Stimulated activated CD4-positive, alpha-beta T cell treated with anti-CD3 and anti-CD28 coated beads, Interleukin-4, amount 100 ng/mL, for 4 hours (primary cell): ENCODE data around the gene TICAM1.
"Not testable (repeated sequence)": the region's sequence is repeated elsewhere in the genome, so short reads cannot be mapped to it uniquely, and the experiment has no call there.

Experiments
- DNase-seq, 2 experiments: peaks; one replicate each; pipeline ENCODE4 v3.0.0-alpha.2; 2020

Gene TICAM1

DNA sequence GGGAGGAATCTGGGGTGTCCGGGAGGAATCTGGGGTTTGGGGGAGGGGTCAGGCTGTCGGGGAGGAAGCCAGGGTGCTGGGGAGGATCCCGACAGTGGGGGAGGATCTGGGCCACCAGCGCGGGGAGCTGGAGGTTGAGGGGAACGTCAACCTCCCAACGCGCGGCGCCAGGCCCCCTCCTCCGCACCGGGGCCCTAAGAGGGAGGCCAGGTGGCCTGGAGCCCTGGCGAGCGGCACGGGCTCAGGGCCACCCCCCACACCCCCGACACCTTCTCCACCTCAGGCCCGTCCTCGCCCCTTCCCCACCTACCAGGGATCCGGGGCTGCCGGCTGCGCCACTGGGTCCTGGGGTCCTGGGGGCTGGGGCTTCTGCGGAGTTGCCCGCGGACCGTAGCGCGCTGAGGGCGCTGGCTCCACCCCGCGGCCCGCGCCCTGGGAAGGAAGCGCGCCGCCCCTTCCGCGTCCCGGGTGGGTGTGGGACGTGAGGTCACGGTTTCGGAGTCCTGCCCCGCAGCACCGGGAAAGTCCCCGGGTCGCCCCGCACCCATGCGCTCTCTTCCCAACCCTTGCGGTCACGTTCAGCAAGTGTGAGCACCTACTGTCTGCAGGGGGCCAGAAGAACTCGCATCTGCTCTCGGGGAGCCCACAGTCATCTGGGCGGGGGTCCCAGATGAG, at the start of gene TICAM1:
Gene TICAM1 (minus strand): TSS at position 409 of the 675 bp plus-strand sequence. CDS start 13,335 bp downstream, outside the sequence.
- DNase-seq, result peak; percentile 81 to 88

- DNase-seq, result no peak
Measured at GRCh38 chr19:4879041-4879440, 47.5 kb upstream of the TICAM1 start.

GRCh38 chr19:4878491-4878968, 47.0 kb upstream of the TICAM1 start:
- no peak for DNase-seq

DNA sequence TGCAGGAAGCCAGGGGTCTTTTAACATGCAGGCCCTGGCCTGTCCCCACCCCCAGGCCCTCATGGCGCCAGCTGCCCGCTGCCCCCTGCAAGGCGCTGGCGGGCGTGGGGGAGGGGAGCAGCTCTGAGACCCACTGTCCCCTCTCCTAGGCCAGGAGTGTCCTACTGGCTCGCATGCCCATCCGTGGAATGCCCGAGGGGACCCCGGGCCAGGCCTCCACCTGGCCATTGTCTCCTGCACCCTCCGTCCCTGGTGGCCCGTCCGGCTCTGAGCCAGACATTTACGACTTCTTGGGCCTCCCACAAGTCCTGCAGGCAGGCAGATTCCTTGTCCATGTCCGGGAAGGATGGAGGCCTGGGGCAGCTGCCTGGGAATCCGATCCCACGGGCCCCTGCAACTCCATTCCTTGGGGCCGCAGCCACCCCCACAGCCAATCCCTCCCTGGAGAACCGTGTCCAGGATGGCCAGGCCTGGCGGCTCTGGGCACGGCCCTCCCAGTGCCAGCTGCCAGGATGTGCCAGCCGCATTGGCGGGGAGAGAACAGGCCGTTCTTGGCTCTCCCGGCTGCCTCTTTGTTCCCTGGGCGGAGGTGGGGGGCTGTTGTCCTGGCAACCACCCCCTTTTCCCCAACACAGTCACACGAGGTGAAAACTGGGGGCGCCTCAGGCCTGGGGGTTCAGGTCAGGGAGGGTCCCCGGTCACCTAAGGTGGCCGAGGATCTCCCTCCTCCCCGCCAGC, 46.4 kb upstream of the TICAM1 start:
- no peak for DNase-seq

DNA sequence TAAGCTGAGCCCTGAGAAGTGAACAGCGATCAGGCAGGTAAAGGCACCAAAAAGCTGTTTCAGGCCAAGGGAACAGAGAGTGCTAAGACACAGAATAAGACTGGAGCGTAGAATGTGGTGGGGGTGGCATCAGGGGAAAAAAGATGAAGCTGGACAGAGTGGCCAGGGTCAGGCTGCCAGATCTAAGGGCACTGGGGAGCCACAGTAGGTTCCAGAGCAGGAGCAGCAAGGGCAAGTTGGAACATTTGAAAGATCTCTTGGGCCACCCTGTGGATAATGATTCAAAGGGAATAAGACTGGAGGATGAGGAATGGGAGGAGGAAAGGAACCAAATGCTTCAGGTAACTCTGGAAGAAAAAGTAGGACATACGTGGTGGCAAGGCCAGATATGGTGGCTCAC, 42.4 kb upstream of the TICAM1 start:
- DNase-seq, result no peak

- no peak for DNase-seq
Measured at GRCh38 chr19:4871711-4872110, 40.2 kb upstream of the TICAM1 start.

GRCh38 chr19:4870025-4870700, 38.7 kb upstream of the TICAM1 start:
- peak in 1 of 2 experiments; percentile 16 for DNase-seq

- no peak for DNase-seq
Measured at GRCh38 chr19:4868286-4868834, 36.8 kb upstream of the TICAM1 start.

GRCh38 chr19:4867534-4868285, 36.2 kb upstream of the TICAM1 start, which contains the start of gene PLIN3:
Gene PLIN3 (minus strand): TSS chr19:4867667. CDS start chr19:4861394, 6,273 bp downstream.
- DNase-seq, result peak; percentile 87 to 96

- DNase-seq, result peak; percentile 51 to 75
Measured at GRCh38 chr19:4866595-4867424, 35.3 kb upstream of the TICAM1 start.

DNA sequence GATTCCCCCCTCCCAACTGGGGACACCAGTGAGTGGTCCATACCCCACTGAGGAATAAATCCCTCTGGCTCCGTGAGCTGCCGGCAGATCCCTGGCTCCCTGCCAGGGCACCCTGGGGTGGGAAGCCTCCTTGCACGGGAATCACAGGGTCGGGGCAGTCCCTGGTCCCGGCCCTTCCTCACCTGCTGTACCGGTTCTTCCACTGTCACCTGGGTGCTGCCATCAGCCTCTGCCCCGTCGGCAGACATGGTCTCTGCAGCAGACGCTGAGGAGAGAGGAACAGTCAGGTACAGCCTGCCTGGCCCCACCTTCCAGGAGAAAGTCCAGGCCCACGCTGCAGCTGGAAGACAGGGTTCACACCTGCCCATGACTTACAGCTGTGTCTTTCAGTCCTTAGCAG, 29.6 kb upstream of the TICAM1 start:
- no peak for DNase-seq

DNA sequence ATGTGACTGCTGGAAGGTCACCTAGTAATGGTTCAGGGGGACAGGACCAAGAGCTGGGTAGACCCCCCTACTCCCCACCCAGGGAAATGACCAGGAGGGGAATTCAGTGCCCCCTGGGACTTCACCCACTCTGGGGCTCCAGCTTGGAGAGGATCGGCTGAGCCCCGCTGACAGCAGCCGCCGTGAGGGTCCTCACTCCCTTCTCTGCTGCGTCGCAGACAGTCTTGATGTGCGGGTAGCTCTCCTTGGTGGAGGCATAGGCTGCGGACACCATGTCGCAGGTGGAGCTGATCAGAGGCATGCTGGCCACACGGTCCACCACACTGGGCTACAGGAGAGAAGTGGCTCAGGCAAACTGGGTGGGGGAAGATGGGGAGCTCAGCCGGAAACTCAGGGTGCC, 28.2 kb upstream of the TICAM1 start:
- DNase-seq, result no peak

- not testable (repeated sequence) for DNase-seq
Measured at GRCh38 chr19:4856468-4856867, 25.0 kb upstream of the TICAM1 start.

DNA sequence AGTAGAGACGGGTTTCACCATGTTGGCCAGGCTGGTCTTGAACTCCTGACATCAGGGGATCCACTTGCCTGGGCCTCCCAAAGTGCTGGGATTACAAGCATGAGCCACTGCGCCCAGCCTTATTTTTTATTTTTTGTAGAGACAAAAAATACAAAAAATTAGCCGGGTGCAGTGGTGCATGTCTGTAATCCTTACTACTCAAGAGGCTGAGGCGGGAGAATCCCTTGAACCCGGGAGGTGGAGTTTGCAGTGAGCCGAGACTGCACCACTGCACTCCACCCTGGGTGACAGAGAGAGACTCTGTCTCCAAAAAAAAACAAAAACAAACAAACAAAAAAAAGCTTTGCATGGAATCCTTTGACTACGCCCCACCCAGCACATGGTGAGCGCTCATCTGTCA, 22.0 kb upstream of the TICAM1 start:
- not testable (repeated sequence) for DNase-seq

DNA sequence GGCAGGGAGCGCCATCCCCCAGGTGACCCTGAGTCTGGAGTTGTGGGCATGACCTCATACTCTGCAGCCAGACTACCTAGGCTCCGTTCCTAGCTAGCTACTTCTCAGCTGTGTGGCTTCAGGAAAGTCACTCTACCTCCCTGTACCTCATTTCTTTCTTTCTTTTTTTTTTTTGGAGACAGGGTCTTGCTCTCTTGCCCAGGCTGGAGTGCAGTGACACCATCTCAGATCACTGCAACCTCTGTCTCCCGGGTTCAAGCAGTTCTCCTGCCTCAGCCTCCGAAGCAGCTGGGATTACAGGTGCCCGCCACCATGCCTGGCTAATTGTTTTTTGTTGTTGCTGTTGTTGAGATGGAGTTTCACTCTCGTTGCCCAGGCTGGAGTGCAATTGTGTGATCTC, 21.0 kb upstream of the TICAM1 start:
- DNase-seq, result no peak

- peak; percentile 64 to 77 for DNase-seq
Measured at GRCh38 chr19:4851551-4852290, 20.2 kb upstream of the TICAM1 start.

DNA sequence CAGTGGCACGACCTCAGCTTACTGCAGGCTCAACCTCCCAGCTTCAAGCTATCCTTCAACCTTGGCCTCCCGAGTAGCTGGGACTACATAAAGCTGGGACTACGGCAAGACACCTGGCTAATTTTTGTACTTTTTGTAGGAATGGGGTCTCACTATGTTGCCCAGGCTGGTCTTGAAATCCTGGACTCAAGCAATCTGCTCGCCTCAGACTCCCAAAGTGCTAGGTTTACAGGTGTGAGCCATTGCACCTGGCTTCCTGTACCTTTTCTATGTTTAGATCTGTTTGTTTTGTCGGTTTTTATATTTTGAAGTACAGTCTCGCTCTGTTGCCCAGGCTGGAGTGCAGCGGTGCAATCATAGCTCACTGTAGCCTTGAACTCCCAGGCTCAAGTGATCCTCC, 17.5 kb upstream of the TICAM1 start:
- no peak for DNase-seq

DNA sequence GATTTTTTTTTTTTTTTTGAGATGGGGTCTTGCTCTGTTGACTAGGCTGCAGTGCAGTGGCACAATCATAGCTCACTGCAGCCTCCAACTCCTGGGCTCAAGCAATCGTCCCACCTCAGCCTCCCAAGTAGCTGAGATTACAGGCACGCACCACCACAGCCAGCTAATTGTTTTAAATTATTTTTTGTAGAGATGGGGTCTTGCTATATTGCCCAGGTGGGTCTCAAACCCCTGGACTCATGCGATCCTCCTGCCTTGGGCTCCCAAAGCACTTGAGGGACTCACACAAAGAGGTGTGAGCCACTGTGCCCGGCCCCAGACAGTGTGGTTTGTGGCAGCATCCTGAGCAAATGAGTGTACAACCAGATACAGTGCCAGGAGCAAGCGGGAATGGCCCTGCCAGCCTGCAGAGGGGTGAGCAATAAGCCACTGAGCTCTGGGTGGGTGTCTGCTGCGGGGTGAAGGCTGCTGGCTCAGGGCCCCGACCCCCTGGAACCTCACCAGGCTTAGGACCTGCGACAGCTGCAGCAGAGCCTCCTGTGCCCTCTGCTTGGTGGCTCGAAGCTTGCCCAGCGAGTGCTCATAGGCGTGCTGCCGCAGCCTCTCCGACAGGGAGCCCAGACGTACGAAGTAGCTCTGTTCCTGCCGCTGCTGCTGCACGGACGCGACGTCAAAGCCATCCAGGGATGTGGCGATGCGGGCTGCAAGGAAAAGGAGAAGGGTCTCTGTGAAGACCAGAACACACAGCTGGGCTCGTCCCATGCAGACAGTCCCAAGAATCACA, 15.9 kb upstream of the TICAM1 start:
- no peak for DNase-seq

- not testable (repeated sequence) for DNase-seq
Measured at GRCh38 chr19:4845975-4846374, 14.5 kb upstream of the TICAM1 start.
